Prostate gland (tissue), 2 donors: ENCODE results near the gene SDC3.

Experiments used
- CTCF ChIP-seq, 4 experiments: fragments of 200-600 bp in 2 of 4; fragments of 450-650 bp in 2 of 4; sonication (generic) in 2 of 4; IDR thresholded peaks; 1 replicate in 3 of 4; 2 replicates in 1 of 4; pipeline ENCODE4 v1.5.1; 2016 to 2019; ENCODE audit warnings: antibody characterized with exemption in 4 of 4, mild to moderate bottlenecking in 2 of 4, moderate library complexity in 2 of 4
- POLR2A ChIP-seq: fragments of 450-650 bp; IDR thresholded peaks from one replicate; pipeline ENCODE4 v1.6.1; 2016; ENCODE audit warnings: antibody characterized with exemption, mild to moderate bottlenecking

- TF ChIP-seq CTCF (IDR thresholded peaks at IDR 0.05), result no peak
- TF ChIP-seq POLR2A, result no peak
Measured at GRCh38 chr1:30942326-30942963, 33.9 kb upstream of the SDC3 start.
